Cardiac fibroblast (primary cell): ENCODE measurements around the gene THSD4.

Experiments
- DNase-seq, 2 donors: peaks; one replicate each; pipeline versions ENCODE4 v3.0.0 to v3.0.0-alpha.2; 2010; ENCODE audit warnings: low read depth in 2 of 2
- H3K4me3 ChIP-seq, 2 donors: replicated peaks in 1 of 2; 1 replicate in 1 of 2; 2 replicates in 1 of 2; pipeline ENCODE4 v1.5.1; 2011; ENCODE audit warnings: low read depth in 2 of 2, low read length in 2 of 2, mild to moderate bottlenecking in 2 of 2, moderate library complexity in 1 of 2
- CTCF ChIP-seq: IDR thresholded peaks from one replicate; pipeline ENCODE4 v1.5.1; 2011; ENCODE audit warnings: low read depth, mild to moderate bottlenecking, low read length, inconsistent platforms

The THSD4 gene

GRCh38 chr15:71790081-71790480 lies 674.8 kb downstream of the THSD4 start:
- H3K4me3 ChIP-seq = no peak overlapping the region
- TF ChIP-seq CTCF = no peak
- peak in 1 of 2 donors; percentile 61 for DNase-seq

- H3K4me3 ChIP-seq = no peak overlapping the region
- no peak for TF ChIP-seq CTCF
Measured at GRCh38 chr15:71791975-71792374, 676.7 kb downstream of the THSD4 start.

GRCh38 chr15:71792521-71792920 lies 677.2 kb downstream of the THSD4 start:
- no peak for TF ChIP-seq CTCF
- H3K4me3 ChIP-seq = no peak overlapping the region
- DNase-seq = peak; percentile 49 to 70

More at GRCh38 chr15:71791975-71792374, 676.7 kb downstream of the THSD4 start:
- DNase-seq = no peak

- no peak overlapping the region for H3K4me3 ChIP-seq
- TF ChIP-seq CTCF = no peak
- no peak for DNase-seq
Measured at GRCh38 chr15:71798641-71799040, 683.4 kb downstream of the THSD4 start.

- no peak for TF ChIP-seq CTCF
Measured at GRCh38 chr15:71800190-71800589, 684.9 kb downstream of the THSD4 start.

GRCh38 chr15:71800835-71801745 lies 685.8 kb downstream of the THSD4 start:
- peak; percentile 76 for TF ChIP-seq CTCF
- H3K4me3 ChIP-seq = no peak overlapping the region
- peak; percentile 85 to 89 for DNase-seq

More at GRCh38 chr15:71800190-71800589, 684.9 kb downstream of the THSD4 start:
- no peak for DNase-seq
- H3K4me3 ChIP-seq = no peak overlapping the region
